Stimulated activated CD4-positive, alpha-beta T cell treated with anti-CD3 and anti-CD28 coated beads, Interleukin-4, amount 100 ng/mL, for 48 hours (primary cell): ENCODE results near the gene CARD10.
"Not testable (repeated sequence)": the region's sequence is repeated elsewhere in the genome, so short reads cannot be mapped to it uniquely, and the experiment has no call there.

Experiments used
- DNase-seq, 2 donors: peaks; one replicate each; pipeline ENCODE4 v3.0.0-alpha.2; 2020; ENCODE audit warnings: low read depth in 2 of 2

Gene CARD10

GRCh38 chr22:37556710-37557109 lies 37.5 kb upstream of the CARD10 start:
- no peak for DNase-seq

- no peak for DNase-seq
Measured at GRCh38 chr22:37555029-37555428, 35.8 kb upstream of the CARD10 start.

DNA sequence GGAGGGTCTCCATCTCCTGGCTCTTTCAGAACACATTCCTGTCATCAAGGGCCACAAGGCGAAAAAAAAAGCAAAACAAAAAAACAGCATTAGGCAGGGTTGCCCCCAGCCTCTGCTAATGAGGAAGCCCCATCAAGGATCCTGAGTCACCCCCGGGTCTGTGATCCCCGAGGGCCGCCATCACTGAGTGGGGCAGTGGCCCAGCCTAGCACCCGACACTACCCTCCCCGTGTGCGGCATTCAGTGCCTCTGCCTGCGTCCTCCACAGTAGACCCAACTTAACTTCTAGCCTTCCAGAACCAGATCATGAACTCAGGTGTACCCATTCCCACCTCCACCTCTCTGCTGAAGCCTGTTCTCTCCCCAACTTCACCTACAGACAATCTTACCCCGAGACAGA lies 34.5 kb upstream of the CARD10 start:
- DNase-seq = no peak

GRCh38 chr22:37552524-37553163 lies 33.4 kb upstream of the CARD10 start:
- DNase-seq = no peak

DNA sequence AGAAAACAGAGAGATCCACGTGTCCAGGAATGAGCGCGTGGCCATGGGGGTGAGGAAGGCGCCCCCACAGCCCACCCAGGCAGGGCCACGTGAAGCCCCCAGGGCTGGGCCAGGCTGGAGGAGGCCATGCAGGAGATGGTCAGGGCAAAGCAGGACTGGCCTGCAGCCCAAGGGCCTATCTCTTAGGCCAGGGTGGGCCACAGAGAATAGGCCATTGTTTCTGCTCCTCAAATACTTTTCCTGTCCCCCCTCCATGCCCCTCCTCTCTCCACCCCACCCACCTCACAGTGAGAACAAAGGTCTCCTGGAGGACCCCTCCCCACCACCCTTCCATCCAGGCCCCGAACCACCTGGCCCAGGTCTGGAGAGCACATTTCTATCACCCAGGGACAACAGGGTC lies 32.8 kb upstream of the CARD10 start:
- no peak for DNase-seq

DNA sequence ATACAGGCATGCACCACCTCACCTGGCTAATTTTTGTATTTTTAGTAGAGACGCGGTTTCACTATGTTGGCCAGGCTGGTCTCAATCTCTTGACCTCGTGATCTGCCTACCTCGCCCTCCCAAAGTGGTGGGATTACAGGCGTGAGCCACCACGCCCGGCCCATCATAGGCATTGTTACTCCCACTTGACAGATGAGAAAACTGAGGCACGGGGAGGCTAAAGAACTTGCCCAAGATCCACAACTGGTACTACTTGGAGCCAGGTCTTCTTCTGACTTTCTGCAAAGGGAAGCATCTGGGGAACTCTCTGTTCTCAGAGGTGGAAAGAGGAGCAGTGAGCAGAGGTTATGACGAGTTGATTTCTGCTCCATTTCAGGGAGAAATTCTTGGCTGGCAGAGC lies 31.7 kb upstream of the CARD10 start:
- DNase-seq = not testable (repeated sequence)

DNA sequence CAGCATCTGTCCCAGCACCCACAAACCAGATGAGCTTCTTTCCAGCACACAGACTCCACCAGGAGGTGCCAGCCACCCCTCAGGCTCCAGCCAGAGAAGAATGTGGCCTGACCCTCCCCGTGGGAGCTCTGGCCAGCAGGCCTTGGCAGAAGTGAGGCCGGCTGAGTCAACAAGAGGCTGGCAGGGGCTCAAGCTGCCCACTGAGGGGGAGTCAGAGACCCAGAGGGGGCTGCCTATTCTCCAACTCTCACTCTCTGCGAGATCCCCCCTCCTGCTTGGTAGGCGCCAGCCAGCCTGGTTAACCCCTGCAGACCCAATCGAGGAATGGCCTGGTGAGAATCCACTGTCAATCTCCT lies 30.5 kb upstream of the CARD10 start:
- no peak for DNase-seq

GRCh38 chr22:37547251-37547741 lies 28.1 kb upstream of the CARD10 start:
- no peak for DNase-seq

- DNase-seq = no peak
Measured at GRCh38 chr22:37546437-37547250, 27.4 kb upstream of the CARD10 start.

GRCh38 chr22:37545703-37546436 lies 26.7 kb upstream of the CARD10 start:
- no peak for DNase-seq

- DNase-seq = peak; percentile 55 to 59
Measured at GRCh38 chr22:37544955-37545702, 25.9 kb upstream of the CARD10 start.

- DNase-seq = no peak
Measured at GRCh38 chr22:37542959-37543358, 23.7 kb upstream of the CARD10 start.

GRCh38 chr22:37542416-37542815 lies 23.2 kb upstream of the CARD10 start:
- not testable (repeated sequence) for DNase-seq

- DNase-seq = not testable (repeated sequence)
Measured at GRCh38 chr22:37539790-37540189, 20.6 kb upstream of the CARD10 start.

GRCh38 chr22:37538590-37539357 lies 19.6 kb upstream of the CARD10 start:
- DNase-seq = peak; percentile 88 to 89

DNA sequence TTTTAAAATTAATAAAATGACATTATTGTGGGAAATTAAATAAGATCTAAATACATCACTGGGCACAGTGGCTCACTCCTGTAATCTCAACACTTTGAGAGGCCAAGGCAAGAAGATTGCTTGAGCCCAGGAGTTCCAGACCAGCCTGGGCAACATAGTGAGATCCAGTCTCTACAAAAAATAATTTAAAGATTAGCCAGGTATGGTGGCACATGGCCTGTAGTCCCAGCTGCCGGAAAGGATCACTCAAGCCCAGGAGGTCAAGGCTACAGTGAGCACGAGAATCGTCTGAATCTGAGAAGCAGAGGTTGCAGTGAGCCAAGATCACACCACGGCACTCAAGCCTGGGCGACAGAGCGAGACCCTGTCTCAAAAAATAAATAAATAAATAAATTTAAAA lies 15.9 kb upstream of the CARD10 start:
- no peak for DNase-seq

DNA sequence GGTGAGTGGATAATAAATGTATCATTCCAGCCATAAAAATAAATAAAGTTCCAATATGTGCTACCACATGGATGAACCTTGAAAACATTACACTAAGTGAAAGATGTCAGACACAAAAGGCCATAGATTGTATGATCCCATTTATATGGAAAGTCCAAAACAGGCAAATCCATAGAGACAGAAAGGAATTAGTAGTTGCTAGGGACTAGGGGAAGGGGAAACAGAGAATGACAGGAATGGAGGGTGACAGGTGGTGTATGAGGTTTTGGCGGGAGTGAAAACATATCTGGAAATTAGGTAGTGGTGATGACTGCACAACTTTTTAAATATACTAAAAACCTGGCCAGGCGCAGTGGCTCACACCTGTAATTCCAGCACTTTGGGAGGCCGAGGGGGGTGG lies 15.2 kb upstream of the CARD10 start:
- no peak for DNase-seq

GRCh38 chr22:37533995-37534394 lies 14.8 kb upstream of the CARD10 start:
- no peak for DNase-seq

DNA sequence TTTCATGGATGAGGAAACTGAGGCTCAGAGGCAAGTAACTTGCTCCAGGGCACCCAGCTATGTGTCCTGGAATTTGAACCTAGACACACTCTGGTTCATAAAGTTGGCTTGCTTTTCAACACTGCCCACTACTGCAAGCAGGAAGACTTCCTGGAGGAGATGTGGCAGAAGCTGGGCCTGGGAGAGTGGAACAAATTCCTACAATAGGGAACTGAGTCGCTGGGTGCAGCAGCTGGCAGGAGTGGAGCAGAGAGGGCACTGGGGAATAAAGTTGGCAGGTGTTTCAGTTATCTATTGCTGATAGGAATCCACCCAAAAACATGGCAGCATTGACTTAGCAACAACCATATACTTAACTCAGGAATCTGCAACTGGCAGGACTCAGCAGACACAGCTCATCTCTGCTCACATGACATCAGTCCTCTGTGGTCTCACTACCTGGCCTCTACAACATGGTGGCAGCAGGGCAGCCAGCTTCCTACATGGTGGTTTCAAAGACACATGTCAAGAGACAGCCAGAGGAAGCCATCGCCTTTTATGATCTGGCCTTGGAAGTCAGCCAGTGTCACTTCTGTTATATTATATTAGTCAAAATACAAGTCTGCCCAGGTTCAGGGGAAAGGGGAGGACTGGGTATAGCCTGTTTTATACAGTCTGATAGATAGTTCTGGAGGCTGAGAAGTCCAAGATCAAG lies 10.6 kb upstream of the CARD10 start:
- DNase-seq = no peak

- DNase-seq = not testable (repeated sequence)
Measured at GRCh38 chr22:37527952-37528351, 8.7 kb upstream of the CARD10 start.
